GM18508 (cell line): ENCODE measurements around the gene AHNAK2.

Experiments used
- ATAC-seq: cut with Tn5 transposase; IDR thresholded peaks from one replicate; pipeline ENCODE4 v1.9.1; 2021; ENCODE audit warnings: moderate number of reproducible peaks; ENCODE audit not compliant: insufficient read depth, unreplicated experiment

AHNAK2 gene

DNA sequence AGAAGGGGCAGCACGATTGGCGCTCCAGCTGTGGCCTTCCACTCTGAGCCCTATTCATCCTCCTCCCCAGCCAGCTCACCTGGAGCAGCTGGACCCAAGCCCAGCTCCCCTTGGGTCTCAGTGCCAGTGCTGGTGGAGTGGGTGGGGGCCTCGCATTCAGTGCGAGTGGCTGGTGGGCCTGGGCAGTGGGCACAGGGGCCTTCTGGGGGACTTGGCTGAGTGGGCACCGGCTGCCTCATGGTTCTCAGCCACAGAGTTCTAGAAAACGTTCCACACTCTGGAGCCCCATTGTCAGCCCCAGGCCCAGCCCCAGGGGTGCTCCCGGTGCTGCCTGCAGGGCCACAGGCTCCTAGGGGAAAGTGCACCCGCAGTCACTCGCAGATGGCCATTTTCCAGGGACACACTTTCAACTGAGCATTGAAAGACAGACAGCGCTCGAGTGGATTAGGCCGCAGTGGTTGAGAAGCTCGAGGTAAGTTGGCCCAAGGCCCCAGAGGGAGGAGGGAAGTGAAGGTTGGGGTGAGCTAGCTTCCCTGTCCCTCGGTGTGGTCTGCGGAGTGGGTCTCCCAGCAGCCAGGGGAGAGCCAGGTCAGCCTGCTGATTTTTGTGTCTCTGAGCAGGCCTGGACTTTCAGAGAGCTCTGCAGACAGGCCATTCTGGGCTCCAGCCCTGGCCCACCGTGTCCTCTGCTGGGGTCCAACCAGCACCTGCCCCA is 11.2 kb upstream of the AHNAK2 start:
- ATAC-seq: no peak

DNA sequence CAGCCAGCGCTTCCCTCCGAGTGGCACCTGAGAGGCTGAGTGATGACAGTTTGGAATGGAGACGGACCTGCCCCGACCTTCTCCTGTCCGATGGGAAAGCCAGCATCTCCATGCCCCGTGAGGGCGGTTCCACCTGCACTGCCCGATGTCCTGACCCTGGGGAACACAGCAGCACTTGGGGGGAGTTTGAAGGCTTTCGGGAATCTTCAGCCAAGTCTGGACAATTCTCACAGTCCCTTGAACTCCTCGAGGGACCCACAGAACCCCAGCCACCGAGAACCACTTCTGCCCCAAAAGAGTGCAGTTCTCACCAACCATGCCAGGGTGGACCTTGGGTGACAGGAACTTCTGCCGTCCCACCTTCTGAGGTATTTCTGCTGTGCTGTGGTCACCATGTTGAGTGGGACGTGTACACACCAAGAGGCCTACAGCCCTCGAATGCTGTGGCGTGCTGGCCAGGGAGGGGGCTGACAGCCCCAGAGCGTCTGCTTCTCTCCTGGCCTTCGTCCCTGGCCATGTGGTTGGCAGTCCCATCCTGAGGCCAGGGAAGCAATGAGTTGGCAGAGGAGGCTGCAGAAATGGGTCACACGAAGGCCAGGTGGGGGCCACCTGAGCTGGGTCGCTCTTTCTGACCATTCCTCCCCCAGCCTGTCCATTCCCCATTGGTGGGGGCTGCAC is 8.5 kb upstream of the AHNAK2 start:
- no peak for ATAC-seq

DNA sequence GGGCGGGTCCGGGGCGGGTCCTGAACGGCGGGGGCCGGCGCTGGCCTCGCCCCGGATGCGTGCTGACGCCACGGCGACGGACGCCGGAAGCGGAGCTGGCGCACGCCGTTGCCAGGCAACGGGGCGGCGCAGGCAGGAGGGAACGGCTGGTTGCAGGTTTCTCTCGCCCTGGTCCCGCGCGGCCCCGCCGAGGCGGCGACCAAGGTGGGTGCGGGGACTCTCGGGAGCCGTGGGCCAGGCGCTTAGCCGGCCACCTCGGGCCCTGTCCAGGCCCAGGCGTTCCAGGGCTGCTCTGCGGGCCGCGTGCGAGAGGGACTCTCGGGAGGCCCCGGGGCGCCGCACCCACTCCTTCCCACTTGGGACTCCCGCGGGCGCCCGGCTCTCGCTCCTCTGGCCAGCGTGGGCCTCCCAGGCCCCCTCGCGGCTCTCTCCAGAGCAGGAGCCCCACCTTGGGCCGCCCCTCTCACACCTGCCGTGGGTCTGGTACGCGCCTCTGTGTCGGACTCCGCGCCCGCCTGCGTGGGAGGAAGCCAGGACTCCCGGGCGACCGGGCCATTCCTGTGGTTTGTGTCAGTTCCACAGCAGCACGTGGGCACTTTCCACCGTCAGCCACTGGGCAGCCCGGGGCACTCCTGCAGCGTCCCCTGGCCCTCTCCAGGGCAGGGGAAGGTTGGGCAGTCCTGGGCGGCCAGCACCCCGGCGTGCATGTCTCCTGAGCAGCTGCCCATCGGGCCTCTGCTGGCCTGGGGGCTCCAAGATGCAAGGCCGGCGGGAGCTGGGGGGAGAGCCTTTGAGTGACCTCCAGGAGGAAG is 7.7 kb upstream of the AHNAK2 start, which contains the start of gene CLBA1:
Gene CLBA1, plus strand, starts transcription at position 114 of the 812 bp plus-strand sequence. Its CDS starts 644 bp downstream, at position 758.
- ATAC-seq: peak; percentile 44

DNA sequence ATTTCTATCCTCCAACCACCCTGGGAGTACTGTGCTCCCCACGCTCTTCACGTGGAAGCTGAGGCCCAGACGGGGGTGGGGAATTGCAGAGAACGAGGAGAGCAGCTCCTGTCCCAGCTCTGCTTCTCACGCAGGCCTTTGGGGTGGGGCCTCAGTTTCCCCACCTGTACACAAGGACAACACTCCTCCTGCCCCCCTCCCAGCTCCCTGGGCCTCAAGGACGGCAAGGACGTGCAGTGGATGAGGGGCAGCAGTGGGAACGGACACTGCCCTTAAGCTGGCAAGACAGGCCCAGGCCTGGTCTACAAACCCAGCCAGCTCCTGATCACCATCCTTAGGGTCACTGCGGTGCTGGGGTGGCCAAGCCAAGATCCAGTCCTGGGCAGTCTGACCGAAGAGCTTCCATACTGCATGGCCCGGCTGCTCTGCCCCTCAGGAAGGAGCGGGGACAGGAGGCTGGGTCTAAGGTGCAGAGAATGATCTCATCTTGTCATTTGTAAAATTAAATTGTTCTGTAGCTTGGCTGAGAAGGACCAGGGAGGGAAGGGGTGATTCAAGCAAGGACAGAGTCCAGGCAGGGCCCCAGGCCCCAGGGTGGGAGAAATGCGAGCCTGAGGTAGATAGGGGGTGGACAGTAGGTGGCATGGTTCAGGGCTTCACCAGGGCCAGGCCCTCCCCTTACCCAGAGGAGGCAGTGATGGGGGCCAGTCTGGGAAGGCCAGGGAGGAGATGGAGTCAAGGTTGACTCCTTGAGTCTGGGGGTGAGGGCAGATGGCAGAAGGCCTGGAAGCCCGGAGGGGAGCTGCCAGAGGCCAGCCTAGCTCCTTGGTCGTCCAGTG is 6.1 kb upstream of the AHNAK2 start:
- ATAC-seq: no peak

DNA sequence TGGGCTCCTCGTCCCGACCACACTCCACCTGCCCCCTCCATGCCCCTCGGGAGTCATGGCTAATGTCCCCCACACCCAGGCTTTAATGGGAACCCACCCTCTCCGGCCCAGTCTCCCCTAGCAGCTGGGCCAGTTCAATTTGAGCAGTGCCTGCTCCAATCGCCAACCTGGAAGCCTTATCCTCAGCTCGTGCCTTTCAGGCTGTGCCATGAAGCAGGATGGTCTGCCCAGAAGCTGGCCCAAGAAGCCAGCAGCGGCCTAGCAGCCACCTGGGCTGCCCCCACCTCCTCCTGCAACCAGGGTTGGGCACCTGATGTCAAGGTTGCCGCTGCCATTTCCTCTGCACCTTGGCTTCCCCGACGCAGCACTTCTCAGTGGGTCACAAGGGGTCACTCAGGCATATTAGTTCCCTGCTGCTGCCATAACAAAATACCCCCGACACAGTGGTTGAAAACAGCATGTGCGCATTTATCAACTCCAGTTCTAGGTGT is 5.1 kb upstream of the AHNAK2 start:
- no peak for ATAC-seq

DNA sequence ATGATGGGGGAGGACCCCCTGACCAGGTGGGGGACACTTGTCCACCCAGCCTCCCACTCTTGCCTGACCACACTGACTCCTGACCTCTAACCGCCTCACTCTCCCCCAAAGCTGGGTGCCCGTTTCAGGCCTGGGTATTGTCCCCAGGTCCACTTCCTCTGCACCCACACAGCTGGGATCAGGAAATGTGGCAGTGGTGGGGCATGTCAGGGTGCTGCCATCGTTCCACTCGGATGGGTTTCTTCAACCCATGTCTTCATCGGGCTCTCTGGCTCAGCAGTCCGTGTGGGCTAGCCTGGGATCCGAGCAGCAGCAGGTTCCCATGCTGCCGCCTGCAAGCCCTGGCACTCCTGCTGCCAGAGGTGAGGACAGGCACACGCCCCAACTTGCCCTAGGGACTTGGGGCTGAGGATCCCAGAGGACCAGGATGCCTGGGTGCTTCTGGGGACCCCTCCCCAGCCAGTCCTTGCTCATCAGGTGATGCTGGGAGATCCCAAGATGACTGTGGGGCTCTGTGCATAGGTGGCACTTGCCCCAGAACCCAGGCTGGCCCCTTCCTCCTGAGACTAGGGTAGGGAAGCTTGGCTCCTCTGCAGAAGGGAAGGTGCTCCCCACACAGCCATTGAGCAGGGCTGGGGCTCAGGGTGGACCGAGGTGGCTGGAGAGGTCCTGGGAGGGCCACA is 4.5 kb upstream of the AHNAK2 start:
- no peak for ATAC-seq

DNA sequence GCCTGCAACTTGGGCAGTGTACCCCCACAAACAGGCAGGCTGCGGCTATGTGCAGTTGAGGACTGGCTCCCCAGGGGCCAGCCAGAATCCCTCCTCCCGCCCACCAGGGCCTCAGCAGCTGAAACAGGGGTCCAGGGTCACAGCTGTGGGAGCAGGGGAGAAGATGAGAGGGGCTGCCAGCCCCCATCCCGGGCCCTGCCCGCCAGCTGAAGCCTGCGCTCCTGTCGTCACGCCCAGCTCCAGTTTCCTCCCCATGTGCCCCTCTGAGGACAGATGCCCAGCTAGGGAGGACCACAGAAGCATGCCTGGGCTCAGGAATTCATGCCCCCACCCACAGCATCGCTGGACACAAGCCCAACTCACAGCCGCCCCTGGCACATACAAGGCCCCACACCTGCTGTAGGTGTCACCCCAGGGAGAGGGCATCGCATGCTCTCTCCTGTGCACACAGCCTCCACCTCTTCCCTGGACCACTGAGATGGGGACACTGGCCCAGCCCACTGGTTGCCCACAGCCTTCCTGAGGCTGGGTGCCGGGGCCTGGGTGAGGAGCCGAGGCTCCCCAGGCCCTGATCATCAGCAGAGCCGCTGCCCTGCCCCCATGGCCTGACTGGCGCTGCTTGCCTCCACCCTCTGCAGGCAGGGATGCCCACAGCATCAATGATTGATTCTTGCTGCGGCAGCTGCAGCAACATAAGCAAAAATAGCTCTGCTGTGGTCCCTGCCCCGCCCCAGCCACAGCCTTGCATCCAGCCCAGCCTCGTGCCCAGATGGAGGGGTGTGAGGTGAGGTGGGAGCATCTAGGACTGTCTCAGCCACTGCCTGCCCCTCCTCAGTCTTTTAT is 3.7 kb upstream of the AHNAK2 start:
- no peak for ATAC-seq

DNA sequence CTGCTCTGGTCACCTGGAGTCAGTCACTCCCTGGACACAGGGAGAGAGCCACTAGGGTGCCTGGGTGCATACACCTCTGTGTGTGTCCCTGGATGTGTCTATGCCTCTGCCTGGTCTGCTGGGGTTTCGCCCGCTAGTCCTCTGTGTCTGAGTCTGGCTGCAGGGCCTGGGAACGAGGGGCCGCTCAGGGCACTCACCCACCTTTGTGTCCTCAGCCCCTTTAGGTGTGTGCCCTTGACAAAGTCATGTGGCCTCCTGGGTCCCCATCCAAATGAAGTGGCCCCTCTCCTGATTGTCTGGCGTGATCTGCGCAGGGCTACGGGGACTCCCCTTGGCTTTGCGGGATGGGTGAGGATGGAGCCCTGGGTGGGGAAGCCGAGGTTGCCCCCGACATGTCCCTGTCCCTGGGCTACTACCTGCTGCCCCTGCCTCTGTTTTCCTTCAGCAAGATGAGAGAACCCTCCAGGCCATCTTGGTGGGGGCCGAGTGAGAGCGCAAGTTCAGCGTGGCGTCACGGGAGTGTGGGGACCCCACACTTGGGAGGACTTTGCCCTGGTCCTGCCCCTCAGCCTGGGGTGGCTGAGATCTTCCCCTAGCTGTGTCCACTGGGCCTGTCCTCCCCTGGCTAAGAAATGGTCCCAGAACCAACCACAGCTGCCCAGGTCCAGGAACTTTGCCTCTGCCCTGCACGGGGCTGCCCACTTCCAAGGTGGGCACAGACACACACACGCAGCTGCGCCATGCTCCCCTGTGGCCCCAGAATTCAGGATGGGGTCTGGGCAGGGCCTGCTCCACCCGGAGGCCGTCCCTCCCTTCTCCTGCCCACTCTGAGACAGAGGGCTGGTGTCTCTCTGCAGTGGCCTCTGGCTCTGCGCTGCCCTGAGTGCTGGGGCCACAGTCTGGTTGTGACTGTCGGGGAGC is 2.7 kb upstream of the AHNAK2 start:
- no peak for ATAC-seq

DNA sequence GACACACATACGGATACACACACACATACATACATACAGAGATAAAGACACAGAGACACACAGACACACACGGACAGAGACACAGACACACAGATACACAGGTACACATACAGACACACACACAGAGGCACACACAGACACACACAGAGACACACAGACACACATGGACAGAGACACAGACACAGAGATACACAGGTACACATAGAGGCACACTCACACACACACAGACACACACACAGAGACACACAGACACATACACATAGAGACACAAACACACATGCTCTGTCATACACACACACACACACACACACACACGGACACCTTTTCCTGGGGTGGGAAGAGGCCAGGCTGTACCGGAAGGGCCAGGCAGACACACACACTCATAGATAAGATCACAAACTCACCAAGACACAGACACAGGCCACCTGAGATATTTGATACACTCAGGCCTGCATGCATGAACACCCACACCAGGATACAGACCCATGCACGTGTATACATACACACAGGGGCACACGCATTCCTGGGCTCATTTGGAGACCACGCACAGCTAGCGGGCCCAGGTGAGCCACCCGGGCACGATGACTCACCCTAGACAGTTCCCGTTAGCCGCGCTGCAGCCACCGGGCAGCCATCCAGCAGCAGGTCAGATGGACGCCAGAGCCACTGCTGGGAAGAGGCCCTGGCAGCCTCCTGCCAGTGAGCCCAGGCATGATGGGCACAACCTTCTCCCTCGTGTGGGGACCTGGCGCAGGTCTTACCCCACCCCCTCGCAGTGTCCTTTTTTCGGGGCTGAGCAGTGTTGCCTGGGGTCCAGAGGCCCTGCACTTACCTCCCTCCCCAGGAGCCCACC is 1.8 kb upstream of the AHNAK2 start:
- ATAC-seq: no peak

DNA sequence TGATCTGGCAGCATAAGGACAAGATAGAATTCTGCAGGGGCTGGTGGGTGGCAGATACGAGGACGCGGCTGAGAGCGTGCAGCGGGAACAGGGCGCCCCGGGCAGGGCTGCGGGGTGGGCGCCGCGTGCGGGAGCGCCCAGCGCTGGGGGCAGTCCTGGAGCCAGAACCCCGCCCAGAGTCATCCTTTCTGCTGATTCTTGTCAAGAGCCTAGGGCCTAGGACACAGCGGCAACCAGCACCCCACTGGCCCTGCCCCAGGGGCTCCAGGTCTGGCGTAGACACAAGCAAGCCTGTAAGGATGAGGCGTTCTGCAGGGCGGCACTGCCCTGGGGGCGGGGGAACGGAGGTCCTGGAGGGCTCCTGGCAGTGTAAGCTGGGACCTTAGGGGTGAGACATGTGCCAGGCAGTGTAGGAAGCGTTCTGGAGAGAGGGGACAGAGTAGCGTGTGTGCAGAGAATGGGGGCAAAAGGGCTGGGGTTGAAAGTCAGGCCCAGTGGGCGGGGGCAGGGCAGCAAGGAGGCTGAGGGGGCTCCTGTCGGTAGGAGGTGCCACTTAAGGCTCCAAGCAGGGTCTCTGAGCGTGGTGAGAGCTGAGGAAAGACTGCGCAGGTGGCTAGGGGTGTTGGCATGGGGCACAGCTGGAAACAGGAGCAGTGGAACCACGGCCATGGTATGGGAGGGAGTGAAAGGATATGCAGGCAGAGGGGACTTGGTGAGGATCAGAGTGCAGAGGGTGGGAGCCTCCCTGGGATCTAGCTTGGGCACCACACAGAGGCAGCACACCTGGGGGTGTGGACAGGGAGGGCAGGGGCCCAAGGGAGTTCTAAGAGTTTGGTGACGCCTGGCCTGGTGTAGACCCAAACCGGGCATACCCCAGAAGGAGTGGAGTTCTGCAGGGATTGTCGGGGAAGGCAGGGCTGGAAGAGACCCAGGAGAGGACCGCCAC is 845 bp upstream of the AHNAK2 start:
- no peak for ATAC-seq

DNA sequence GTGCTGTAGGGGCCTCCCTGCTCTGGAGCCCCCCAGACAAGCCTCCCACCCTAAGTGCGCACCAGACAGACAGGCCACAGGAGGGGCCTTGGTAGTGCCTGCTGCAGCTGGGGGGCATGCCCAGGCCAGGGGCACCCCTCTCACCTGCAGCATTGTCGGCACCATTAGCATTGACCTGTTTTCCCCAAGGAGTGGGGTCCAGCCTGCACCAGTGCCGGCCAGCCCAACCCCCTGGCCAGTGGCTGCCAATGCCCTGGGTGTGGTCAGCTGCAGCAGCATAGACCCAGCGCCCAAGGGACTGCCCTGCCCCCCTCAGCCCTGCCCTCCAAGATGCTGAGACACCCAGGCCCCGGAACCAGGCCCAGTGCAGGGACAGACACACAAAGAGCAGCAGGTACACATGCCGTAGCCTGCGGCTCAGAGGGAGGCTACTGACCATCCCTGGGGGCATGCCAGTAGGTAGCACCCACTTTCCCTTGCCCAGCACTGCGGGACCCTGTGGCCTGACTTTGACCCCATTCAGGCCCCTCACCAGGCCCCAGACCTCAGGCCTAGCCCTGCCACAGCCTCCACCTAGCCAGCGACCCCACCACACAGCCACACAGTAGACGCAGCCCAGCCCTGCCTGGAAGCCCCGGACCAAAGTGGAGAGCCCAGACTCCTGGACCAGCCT is 1.0 kb downstream of the AHNAK2 start:
- ATAC-seq: no peak

DNA sequence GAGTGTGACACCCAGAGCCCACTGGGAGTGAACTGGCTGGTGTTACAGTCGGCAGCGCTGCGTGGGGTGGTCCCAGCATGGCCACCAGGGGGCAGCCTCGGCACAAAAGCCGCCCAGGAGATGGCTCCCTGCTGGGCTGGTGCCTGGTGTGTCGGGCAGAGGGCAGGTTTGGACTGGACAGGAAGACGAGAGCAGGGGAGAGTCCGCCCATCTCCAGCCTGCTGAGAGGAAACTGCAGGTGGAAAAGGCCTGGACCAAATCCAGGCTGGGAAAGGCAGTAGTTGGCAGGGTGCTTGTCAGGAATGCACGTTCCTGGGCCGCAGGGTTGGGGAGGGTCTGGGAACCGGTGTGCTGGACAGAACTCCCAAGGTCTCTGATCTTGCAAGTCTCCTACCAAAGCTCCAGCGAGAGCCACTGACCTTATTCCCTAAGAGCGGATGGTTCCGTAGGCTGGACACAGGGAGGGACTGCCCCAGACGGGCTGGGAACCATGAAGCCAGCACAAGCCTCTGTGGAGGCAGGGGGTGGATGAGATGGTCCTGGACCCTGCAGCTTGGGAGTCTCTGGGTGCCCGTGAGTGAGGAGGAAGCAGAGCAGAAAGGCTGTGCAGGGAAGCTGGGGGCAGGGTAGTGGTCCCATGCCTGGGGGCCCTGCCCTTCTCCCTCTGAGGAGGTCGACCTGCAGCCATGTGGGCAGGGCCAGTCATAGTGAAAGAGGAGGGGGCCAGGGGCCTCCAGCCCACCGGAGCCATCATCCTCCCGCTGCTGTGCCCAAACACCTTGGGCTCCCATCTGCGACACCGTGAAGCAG is 1.8 kb downstream of the AHNAK2 start:
- ATAC-seq: no peak

DNA sequence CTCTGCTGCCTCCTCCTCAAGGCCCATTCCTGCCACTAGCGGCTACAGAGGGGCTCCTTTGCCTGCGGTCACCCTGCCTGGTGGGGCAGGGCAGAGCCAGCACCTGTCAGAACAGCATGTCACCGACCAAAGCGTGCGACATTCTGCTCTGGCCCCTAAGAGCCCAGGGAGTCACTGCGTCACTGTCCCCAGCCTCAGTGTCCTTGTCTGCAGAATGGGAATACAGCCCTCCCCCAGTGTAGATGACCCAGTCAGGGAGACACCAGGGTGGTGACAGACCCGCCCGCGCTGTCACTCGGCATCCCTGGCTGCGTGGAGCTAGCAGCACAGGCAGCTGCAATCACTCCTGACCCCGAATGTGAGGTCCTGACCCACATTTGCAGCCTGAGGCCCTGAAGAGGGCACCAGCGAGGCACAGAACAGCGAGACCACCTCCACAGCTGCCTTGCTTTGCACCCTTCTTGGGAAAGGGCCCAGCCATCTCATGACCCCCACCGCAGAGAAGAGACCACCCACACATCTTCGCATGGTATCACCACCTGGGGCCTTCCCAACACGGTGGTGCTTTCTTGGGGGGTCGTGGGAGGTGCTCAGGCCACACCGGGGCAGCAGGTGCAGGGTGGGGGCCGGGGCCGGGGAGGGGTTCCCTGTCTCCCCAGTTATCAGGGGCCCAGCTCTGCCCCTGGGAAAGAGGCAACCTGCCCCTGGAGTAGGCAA is 2.5 kb downstream of the AHNAK2 start:
- no peak for ATAC-seq
